Measurements from ENCODE around the gene RNF145.
"Not testable (repeated sequence)": the region's sequence is repeated elsewhere in the genome, so short reads cannot be mapped to it uniquely, and the experiment has no call there.

Gene RNF145

DNA sequence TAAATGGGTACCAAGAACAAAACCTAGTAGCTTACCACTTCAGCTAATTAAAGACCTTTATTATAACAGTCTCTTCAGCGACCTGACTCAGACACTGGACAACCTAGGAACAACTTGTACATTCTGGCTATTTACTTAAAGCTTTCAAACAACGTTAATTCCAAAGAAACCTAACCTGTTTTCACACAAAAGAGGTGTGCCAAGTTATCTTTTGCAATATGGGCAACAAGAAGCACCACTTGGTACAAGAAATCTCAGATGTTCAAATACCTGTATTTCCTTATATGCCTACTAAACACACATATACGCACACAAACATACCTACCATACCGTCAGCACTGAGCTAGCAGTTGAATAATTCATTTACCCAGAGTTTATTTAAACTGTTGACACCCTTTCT is 23.0 kb downstream of the RNF145 start:
- DNase-seq, result no peak

DNA sequence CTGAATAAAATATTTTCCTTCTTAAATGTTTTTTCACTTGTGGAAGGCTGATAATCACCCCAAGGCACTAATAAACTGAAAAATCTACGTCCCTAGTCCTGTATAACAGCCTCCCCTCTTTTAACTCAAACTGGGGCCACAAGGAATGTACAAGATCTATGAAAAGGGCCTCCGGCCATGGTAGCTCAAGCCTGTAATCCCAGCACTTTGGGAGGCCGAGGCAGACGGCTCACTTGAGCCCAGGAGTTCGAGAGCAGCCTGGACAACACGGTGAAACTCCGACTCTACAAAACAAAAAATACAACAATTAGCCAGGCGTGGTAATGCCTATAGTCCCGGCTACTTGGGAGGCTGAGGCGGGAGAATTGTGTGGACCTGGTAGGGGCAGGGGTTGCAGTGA is 23.6 kb downstream of the RNF145 start:
- DNase-seq, result no peak

DNA sequence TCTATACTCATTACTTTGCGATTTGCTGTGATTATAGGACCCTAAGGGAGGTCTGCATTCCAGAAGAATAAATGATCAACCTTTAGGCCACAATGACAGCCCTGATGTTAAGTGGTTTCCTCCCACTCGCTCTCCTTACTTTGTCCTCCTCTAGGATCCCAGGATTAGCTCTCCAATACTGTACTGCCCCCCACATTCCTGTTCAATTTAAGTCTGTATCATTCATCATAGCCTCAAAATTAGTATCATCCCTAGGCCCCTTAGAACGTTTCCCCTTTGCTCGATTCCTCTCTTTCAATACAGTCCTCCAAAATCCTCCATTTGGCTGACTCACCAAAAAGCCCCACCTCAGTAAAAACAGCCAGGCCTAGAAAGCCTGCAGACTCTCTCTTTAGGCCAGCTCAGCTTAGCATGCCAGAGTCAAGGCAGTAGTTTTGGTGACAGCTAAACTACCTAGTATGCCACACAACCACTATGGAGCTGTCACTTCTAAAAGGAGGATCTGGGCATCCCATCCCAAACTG is 24.4 kb downstream of the RNF145 start:
- DNase-seq, result no peak

DNA sequence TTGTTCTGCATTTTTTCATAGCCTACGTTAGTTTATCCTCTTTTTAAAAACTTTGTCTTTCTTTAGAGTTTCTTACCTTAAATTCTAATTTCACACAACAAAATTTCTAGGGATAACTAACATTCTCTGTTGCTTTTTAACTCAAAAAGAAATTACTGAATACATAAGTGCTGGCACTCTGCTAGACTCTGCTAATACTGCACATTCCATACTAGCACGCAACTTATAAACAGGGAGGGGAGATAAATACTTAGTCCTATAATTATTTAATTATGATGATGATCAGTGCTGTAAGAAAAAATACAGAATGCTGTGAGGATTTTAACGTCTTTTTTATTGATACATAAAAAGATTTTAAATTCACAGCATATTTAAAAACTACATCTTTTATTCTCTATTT is 25.1 kb downstream of the RNF145 start:
- no peak for DNase-seq

DNA sequence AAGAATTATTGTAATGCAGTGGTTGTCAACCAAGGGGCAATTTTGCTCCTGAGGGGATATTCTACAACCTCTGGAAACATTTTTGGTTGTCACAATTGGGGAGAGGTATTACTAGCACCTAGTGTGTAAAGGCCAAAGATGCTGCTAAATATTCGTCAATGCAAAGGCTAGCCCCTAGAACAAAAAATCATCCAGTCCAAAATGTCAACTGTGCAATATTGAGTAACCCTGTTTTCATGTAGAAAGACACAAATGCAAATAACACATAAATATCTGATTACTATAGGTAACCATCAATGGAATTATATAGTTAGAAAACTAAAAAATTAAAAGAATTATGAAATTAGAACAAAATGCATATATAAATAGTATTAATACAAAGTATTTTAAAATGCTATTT is 26.1 kb downstream of the RNF145 start:
- DNase-seq, result no peak

DNA sequence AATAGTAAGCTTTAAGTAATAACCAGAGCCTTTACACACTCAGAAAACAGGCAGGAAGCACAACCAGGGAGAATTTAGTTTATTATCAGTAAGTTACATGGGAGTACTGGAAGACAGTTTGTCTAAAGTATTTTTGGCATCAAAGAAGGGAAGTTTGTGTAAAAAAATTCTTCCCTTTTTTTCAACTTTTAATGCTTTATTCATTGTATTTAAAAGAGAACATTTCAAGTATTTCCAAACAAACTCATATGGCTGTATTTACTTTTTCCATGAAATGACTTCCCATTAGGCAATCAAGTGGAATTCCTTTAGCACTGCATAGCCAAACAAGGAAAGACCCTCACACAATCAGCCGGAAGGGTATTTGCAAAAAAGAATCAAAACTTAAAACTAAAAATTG is 26.7 kb downstream of the RNF145 start:
- DNase-seq, result no peak

DNA sequence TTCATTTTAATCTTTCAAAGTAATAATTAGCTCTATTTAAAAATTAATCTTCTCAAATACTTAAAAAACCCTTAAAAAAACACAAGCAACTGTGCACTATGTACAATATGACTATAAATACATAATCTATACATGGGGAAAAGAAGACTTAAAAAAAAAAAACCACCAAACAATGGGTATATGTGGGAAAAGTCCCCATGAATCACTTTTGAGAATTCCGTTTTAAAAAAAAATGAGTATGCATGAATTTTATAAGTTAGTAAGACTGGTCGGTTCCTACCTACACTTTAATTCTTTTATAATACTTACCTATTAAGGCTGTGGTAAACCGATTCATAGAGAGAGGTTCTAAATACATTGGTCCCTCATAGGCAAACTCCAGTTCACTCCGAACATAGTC is 27.7 kb downstream of the RNF145 start:
- DNase-seq, result no peak

DNA sequence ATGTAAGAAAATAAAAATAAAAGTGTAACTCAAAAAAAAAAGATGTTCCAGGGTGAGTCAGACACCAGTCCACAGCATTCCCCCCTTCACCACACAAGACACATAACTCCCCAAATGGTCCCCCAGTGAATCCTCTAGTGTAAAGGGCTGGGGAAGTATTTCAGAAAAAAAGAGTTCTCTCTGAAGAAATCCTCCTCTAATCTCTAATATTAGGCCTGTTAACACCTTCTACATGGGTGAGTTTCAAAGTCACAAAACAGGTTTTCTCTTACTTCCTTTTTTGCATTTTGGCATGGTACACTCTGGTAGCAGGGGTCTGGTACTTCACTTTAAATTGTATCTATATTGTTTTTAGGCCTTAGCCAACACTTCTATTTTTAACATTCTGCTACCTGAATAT is 28.2 kb downstream of the RNF145 start:
- DNase-seq, result no peak

DNA sequence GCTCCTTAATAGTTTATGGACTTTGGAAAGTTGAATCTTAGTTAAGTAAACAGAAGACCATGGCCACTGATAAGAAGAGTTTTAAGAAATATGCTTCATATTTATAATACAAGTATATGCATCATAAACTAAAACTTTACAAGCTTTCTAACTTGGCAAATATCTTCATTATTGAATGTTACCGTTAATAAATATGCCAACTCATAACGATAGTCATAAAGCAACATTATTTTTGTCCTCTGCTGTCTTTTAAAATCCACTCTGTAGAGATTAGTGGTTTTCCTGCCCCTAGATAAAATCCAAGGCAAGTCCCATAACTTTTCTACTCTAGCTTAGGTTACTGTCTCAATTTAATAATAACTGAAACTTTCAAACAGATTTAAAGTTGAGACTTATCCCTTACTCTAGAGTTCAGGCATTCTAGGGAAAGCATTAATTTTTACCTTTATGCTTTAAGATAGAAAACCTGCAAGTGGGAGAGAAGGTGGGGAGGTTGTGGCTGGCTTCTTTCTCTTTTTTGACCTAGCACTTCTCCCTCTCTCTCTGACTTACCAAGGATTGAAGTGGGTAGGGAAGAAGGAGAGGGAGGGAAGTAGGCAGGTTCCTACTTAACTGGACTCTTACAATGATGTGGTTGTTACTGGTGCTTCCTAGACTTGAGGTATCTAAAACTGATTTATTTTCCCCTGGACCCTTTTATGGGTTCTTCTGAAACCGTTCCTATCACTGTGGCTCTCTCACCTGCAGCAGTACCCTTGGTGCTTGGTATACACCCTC is 29.6 kb downstream of the RNF145 start:
- DNase-seq, result no peak

DNA sequence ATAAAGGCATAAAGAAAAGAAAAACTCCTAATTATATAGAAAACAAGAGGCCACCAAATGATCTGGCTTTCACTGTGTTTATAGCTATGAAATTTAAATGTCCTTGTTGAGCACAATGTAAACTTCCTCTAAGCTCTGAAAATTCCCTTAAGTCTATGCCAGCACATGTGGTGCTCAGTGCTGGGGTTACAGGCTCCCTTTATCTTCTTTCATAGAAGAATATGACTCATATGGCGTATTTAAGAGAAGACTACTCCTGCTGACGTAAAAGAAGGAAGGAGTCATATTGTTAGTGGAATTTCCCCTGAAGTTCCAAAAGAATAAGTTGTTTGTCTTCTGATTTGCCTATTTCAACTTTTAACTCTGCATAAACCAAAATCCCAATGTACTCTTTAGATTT is 30.4 kb downstream of the RNF145 start:
- no peak for DNase-seq

DNA sequence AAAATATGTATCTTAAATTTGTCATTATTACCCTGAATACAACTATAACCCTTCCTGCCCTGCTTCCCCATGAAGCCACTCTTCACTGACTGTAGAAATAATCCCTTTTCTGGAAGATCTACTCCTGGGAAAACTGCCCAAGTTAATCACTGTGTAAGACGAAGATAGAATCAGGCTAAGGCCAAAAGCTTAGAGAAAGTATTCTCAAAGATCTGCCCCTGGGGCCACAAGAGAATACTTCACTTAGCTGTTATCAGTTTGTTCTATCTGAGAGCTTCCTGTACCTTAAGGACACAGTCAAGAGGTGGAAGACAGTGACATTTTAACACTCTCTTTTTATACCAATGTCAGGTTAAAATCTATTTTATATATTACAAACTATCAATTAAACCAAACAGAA is 33.8 kb downstream of the RNF145 start:
- no peak for DNase-seq

DNA sequence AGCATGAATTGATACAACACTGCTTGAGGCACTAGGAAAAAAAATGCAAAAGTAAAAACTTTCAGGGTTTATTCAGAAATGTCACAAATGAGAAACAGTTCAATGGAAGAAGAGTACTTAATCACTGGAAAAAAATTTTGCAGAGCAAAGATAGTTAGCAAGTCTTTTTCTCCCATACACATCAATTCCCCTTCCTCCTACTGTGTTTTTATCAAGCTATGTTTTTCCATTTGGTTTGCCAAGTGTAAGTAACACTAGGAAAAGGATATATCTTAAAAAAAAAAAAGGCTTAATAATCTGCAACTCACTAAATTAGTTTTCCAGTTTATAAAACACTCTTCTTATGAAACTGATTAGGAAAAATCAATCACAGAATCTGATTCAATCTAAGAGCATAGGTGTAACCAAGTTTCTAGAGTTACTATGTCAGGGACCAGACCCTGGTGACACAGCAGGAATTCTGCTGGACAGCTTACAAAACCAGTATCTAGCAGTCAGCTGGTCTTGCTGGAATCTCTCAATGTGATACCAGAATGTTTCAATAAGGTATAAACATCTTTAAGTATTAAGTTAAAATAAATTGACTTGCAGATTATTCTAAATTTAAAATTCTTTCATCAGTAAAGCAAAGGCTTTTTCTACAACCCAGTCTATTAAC is 34.7 kb downstream of the RNF145 start:
- DNase-seq, result no peak

DNA sequence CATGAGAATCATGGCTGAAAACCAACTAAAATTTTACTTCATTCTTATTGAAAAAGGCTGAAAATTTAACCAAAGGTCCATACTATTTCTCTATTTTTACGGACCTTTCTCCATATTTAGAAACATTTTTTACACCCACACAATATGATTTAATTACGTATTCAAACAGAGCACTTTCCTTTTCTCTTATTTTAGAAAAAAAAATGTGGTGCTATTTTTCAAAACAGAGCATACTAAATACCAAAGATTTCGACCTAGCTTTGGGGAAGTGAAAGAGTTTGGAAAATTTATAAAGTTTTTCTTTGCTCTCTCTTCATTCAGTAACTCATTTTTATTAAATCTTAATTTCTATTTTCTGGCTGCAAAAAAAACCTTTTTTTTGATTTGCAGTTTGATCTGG is 38.1 kb downstream of the RNF145 start:
- no peak for DNase-seq

DNA sequence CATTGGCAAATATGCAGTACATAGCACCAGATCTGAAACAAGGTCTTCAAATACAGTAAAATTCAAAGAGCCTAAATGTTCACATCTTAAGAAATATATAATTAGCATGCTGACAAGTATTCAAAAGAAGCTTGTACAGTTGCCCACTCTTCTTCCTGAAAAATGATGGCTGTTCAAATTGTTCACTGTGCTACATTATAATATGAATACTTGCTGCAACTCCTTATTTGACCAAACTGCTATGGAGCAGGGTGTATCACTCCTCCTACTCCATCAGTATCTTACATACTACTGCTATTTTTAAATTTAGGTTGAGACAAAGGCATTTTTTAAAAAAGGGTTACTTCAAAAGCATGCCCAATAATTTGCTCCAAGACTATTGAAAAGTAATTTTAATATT is 39.3 kb downstream of the RNF145 start:
- no peak for DNase-seq

DNA sequence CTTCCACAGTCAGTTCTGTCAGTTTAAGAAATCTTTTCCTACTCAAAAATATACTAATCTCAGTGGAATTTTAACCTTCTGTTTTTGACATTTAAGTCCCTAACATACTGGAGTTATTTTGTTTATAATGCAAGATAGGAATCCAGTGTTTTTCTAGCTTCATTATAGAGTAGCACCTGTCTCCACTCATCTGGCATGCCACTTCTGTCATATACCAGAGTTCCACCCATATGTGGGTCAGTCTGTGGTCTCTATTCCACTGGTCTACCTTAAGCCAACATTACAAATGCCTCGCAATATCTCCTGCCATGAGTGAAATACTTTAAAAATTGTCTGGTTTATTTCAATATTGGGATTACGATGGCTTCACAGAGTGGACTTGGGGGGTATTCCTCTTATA is 42.9 kb downstream of the RNF145 start:
- no peak for DNase-seq

DNA sequence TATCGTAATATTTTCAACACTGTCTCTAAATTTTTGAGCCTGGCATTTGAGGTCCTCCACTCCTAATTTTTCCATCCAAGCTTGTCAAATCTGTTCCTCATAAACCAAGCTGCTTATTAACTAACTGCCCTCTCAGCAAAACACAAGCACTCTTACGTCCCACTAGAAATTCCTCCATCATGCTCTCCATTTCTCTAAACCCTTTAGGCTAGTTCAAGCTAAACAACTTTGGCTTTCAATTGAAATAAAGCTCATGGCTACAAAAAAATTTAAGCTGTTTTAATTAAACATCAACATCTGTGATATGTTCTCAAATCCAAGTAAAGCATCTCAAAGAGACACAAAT is 45.7 kb downstream of the RNF145 start:
- DNase-seq, result no peak

DNA sequence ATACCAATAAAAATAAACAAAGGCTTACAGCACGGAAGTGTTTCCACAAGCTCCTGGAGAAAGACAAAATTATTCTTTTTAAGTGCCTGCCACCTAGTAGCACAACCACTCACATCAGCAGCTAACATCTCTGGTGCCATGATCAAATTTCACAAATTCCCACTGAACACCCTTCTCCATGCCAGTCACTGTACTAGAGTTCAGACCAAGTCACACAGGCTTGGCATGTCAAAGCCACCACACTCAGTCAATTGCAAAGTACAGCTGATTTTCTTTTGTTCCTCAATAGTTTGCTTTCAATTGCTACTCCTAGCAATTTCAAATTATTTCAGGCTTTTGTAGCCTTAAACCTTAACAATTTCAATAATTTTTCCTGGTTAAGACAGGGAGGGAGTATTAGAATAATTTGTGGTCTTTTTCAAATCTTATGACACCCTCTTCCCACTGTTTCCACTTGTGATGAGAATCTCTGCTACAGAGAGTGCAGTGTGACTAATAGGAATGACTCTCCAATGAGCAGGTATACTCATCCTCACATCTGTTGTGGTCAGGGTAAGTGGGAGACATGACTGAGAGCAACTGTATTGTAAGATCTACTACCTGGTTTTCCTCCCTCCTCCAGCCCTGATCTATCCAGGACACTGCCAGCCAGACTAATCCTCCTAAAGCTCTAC is 46.2 kb downstream of the RNF145 start:
- DNase-seq, result no peak

DNA sequence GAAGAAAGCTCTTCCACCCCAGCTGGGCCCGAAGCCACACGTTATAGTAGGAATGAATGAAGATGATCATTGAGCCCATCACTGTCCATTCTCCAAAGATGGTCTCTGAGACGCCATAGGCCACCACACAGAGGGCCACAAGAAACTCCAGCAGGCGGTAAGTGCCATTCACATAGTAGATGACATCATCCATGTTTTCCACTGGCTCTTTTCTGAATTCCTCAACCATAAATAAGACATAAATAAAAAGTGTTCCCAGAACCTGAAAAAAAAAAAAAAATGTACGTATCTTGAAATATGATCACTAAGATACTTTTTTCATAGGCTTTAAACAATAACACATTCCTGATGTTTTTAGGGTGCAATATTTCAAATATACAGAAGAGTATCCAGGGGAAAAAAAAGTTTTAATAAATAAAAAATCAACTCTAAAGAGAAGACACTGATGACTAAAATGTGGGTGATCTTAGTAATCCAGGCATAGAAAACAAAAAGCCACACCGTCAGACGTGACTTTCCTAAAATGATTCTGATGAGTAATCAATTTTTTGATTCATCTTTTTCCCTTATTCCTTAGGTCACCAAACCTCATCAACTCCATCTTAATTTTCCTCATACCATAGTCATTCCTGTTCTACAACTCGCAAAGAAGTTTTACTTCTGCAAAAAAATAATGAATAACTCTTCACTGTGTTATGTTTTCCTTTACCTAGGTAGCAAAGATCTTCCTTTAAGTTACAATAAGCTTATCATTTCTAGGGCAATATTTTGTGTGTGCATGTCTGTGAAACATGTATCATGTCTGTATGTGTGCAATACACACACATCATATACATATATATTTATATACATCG is 47.8 kb downstream of the RNF145 start:
- no peak for DNase-seq

DNA sequence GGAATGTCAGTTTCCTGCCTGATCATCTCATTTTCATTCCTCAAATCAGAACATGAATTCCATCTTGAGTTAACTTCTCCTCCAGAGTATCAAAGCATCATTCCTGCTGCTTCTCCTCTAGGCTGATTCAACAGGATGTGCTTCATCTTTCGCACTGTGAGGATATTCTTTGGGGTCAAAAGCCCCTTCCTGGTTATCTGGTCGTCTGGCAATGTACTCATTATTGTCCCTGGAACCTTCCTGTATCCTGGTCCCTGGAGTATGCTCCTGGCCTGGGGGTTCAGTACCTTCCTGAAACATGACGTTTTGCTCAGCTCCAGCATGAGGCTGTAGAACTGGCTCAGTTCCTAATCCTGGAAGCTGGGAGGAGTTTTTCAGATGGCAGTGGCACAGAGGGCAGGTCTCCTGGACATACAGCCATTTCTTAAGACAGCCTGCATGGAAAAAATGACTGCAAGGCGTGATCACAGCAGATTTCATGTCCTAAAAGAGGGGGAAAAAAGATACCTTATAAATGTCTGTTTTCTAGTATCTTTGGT is 50.7 kb downstream of the RNF145 start:
- not testable (repeated sequence) for DNase-seq

DNA sequence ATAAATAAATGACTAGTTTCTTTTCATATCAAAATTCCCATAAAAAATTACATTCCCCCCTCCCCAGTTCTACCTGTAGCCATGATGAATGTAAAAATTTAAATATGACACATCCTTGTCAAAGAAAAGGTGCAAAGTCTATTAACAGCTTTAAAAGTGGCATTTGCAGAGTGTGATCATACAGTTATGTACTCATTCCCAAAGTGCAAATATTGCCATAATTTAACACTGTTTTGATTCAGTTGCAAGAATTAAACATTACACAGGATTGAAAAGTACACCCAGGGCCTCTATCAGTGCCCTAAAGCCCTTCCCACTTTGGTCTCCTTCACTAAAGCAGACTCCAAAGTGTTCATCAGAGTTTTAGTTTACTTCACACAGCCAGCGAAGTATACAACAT is 51.8 kb downstream of the RNF145 start:
- DNase-seq, result no peak

DNA sequence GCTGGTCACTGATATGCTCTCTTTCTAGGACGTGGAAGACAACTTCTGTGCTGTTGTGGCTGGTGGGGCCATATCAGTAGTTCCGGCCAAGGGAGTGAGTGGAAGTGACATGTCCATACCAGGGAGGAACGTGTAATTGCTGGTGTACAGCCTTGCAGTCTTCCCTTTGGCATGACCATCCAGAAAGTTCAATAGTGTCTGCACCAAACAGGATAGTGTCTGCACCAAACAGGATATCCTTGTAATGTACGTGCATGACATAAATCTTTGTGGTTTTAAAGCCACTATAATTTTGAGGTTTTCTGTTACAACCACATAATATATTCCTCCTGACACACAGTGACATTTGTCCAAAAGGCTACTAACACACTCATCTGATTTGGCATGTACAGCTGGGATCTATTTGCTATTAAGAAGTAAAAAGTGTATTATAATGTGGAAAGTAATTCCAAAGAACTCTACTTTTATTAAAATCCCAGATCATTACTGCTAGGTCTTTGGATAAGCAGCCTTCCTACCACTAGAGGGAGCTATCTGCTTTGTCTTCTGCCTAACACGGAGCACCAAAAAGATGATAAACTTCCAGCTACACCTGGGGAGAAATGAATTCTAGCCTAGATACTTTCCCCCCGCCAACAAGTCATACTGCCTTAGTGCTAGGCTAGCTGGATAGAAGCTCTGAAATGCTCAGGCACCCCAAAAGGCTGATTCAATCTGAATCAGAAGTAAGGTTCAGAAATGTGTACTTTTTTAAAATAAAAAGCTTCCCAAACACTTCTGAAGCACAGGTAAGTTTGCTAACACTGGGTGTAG is 52.7 kb downstream of the RNF145 start:
- peak; percentile 23 for DNase-seq

DNA sequence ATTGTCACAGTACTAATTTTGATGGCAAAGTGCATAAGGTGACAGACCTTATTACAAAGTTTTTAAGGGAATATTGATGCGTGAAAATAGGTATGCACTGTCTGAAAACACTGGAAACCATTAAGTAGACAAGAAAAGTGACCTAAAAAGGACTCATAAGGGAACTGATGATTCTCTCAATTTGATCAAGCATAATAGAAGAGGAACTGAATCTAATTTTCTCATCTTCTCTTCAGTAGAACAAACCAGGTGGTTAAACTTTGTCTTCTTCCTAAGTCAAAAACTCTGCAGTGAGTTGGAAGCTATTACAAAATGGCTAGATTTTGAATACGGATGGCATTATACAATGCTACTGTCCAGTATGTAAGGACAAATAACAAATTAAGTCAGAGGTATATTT is 53.4 kb downstream of the RNF145 start:
- no peak for DNase-seq
